Head of caudate nucleus (tissue), 42 donors: Measurements from ENCODE around the gene SCAND1.
"Not testable (repeated sequence)": the region's sequence is repeated elsewhere in the genome, so short reads cannot be mapped to it uniquely, and the experiment has no call there.

ENCODE experiments used
- DNase-seq, 42 donors: peaks; one replicate each; pipeline versions ENCODE4 v3.0.0 to v3.0.0-alpha.2; 2020 to 2021; ENCODE audit warnings: mixed read lengths in 7 of 42
- intact Hi-C: fragments of 100-400 bp; cut with DNase I; formaldehyde crosslinking; loops from one replicate; pipeline ENCODE4 v1.15.0; 2022

The SCAND1 gene

GRCh38 chr20:35967979-35968640 lies 13.8 kb upstream of the SCAND1 start, which contains the start of gene CNBD2:
CNBD2 (plus strand) TSS chr20:35968590; CDS start chr20:35968763, 173 bp downstream.
- intact Hi-C loops = no loop called here
- DNase-seq = no peak

GRCh38 chr20:35963878-35964277 lies 9.6 kb upstream of the SCAND1 start:
- intact Hi-C loops = no loop called here
- DNase-seq = no peak

GRCh38 chr20:35959291-35959690 lies 5.0 kb upstream of the SCAND1 start:
- intact Hi-C loops, DNase-seq: not testable (repeated sequence)

DNA sequence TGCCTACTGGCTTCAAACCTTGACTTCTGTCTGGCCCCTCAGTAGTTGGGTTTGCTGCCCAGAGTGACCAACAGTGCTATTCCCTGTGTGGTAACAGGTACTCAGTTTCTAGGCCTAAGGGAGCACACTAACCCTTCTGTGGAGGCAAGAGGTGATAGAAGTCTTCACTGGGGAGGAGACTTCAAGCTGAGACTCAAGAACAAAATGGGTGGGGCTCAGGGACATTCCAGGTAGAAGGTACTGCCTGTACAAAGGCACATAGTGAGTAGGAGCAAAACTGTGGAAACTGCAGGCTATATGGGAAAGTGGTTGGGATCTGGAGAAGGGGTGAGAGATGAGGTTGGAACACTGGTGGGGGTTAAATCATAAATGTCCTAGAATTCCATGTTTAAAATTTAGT lies 2.3 kb upstream of the SCAND1 start:
- no peak for DNase-seq
- intact Hi-C loops = no loop called here

GRCh38 chr20:35954907-35955251 lies 577 bp upstream of the SCAND1 start:
- intact Hi-C loops = no loop called here
- DNase-seq = no peak

GRCh38 chr20:35953387-35954199 lies 709 bp downstream of the SCAND1 start:
- peak in 36 of 42 donors; percentile 8 to 74 (median 51) for DNase-seq
- intact Hi-C loops = no loop called here

- intact Hi-C loops = no loop called here
- no peak for DNase-seq
Observed at GRCh38 chr20:35952480-35953386, 1.6 kb downstream of the SCAND1 start.

GRCh38 chr20:35952080-35952479 lies 2.2 kb downstream of the SCAND1 start:
- DNase-seq, intact Hi-C loops: not testable (repeated sequence)

GRCh38 chr20:35950093-35950492 lies 4.2 kb downstream of the SCAND1 start:
- no peak for DNase-seq
- intact Hi-C loops = no loop called here

- DNase-seq = no peak
- intact Hi-C loops = loop anchor here (10.0 kb wide), 1 partner anchor 203 kb away; the partner anchor contains the start of gene RBM39
Observed at GRCh38 chr20:35947907-35948306, 6.4 kb downstream of the SCAND1 start.

DNA sequence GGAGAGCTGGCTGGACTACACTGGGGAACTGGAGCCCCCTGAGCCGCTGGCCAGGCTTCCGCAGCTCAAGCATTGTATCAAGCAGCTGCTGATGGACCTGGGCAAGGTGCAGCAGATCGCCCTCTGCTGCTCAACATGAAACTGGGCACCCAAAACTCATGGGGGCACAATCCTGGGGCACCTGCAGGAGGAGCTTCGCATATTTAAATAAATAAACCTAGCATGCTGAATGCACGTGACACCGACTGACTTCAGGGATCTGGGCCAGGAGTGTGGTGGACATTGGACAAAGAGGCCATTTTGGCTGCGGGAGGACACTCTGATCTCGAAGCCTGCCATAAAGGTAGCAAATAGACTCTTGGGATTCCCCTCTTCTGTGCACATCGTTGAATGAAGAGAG lies 6.8 kb downstream of the SCAND1 start:
- intact Hi-C loops = loop anchor here (10.0 kb wide), 1 partner anchor 203 kb away; the partner anchor contains the start of gene RBM39

DNA sequence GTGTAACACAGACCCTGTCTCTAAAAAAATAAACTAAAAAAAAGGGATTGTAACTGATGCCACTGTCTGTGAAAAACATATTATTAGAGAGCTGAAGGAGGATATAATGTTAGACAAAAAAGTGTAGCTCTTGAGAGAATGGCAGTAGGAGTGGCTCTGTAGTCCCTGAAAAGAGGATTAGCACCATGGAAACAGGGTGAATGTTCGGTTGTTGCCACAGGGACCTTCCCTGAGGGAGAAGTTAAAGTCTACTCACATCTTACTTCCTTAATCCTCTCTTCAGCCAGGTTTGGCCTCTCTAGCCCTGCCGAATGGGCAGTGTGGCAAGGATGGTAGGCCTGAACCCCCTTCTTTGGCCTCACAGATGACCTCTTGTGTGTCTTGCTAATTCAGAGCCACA lies 12.1 kb downstream of the SCAND1 start:
- intact Hi-C loops = loop anchor here (10.0 kb wide), 1 partner anchor 197 kb away; the partner anchor contains the start of gene RBM39
- peak in 13 of 42 donors; percentile 6 to 52 (median 26) for DNase-seq

More for the DNA sequence above, 6.8 kb downstream of the SCAND1 start:
- no peak for DNase-seq

- intact Hi-C loops = loop anchor here (10.0 kb wide), 1 partner anchor 197 kb away; the partner anchor contains the start of gene RBM39
- no peak for DNase-seq
Observed at GRCh38 chr20:35941620-35942019, 12.7 kb downstream of the SCAND1 start.

GRCh38 chr20:35939264-35939663 lies 15.0 kb downstream of the SCAND1 start:
- intact Hi-C loops = no loop called here
- no peak for DNase-seq

GRCh38 chr20:35934050-35934449 lies 20.3 kb downstream of the SCAND1 start:
- intact Hi-C loops = no loop called here
- DNase-seq = no peak

- intact Hi-C loops = no loop called here
Observed at GRCh38 chr20:35929301-35929700, 25.0 kb downstream of the SCAND1 start.

DNA sequence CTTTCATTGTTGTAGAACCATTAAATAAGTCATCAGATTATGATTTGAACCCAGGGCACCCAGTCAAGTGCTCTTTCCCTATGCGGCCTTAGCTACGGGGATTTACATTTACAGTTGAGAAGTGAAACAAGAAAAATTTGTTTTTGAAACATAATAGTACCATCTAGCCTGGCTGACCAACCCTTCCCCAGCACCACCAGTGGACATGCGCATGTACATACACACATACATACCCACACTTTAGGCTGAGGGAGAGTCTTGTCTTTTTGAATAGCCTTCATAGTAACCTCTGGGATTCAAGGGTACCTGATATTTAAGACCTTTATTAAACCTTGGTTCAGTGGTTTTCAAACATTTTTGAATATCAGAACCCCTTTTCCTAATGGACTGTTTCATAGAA lies 33.8 kb downstream of the SCAND1 start:
- intact Hi-C loops = no loop called here
- DNase-seq = no peak

More at GRCh38 chr20:35929301-35929700, 25.0 kb downstream of the SCAND1 start:
- DNase-seq = no peak

- DNase-seq = no peak
- intact Hi-C loops = no loop called here
Observed at GRCh38 chr20:35918021-35918420, 36.3 kb downstream of the SCAND1 start.

DNA sequence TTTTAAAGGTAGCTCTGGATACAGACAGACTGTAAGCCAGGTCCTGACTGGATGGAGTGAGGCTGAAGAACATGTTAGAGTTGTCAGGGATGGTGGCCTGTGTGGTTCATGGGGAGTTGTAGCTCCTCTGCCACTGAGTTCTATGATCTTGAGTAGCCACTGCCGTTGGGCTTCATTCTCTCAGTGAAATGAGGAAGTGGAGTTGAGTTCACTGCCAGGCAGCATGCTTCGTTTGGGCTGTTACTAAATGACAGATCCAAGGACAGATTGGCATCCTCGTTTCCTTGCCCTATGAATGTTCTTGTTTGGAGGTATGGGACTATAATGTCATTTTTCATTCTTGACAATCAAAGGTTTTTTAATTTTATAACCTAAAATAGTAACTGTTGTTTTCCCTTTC lies 37.2 kb downstream of the SCAND1 start:
- no peak for DNase-seq
- intact Hi-C loops = no loop called here
